SJCRH30 (cell line): ENCODE results near the gene SLC25A51. TPM values are rescaled to one million over a fixed set of nuclear protein-coding genes. Genes with fewer than 3 reads are reported as not detected.
"Not testable (repeated sequence)": the region's sequence is repeated elsewhere in the genome, so short reads cannot be mapped to it uniquely, and the experiment has no call there.

Experiments used
- DNase-seq, 2 experiments: peaks; one replicate each; pipeline ENCODE4 v3.0.0-alpha.2; 2015 to 2020
- H3K27ac ChIP-seq: fragments of 250-450 bp; sonication (Bioruptor Pico); 2 replicates; pipeline ENCODE4 v1.5.1; 2020; ENCODE audit warnings: mild to moderate bottlenecking, moderate library complexity
- H3K27me3 ChIP-seq: fragments of 250-450 bp; sonication (Bioruptor Pico); 2 replicates; pipeline ENCODE4 v1.5.1; 2020; ENCODE audit warnings: mild to moderate bottlenecking, moderate library complexity
- H3K36me3 ChIP-seq: fragments of 250-450 bp; sonication (Bioruptor Pico); 2 replicates; pipeline ENCODE4 v1.5.1; 2020; ENCODE audit warnings: mild to moderate bottlenecking, moderate library complexity
- H3K4me1 ChIP-seq: fragments of 250-450 bp; sonication (Bioruptor Pico); 2 replicates; pipeline ENCODE4 v1.5.1; 2020; ENCODE audit warnings: mild to moderate bottlenecking, moderate library complexity
- H3K4me3 ChIP-seq: fragments of 250-450 bp; sonication (Bioruptor Pico); 2 replicates; pipeline ENCODE4 v1.5.1; 2020; ENCODE audit warnings: mild to moderate bottlenecking, moderate library complexity
- H3K9me3 ChIP-seq: fragments of 250-450 bp; sonication (Bioruptor Pico); replicated peaks from 2 replicates; pipeline ENCODE4 v1.5.1; 2020; ENCODE audit warnings: mild to moderate bottlenecking, moderate library complexity
- total RNA-seq: library from RNA; depleted of rRNA; stranded (reverse); fragments of >200 nt; shearing (Covaris generic); gene quantifications from 2 replicates; pipeline ENCODE4 v1.2.3, GENCODE V29; 2014

The SLC25A51 gene
- total RNA-seq, 1 experiment from 2014 or later, result 33.8 TPM

DNA sequence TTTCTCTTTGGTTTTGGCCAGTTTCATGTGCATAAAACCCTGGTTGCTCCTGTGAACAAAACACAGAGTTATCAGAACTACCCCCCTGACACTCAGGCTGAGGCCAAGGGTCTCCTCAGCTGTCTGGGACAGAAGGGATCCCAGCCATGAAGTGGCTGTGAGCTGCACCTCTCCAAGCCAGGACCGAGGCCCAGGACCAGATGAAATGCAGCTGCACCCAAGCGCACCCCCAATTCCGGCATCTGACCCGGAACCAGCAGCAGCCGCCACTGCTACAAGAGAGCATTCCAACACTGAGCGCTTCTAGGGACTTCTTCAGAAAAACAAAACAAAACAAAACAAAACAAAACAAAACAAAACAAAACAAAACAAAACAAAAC lies 16.0 kb upstream of the SLC25A51 start:
- DNase-seq, result no peak

DNA sequence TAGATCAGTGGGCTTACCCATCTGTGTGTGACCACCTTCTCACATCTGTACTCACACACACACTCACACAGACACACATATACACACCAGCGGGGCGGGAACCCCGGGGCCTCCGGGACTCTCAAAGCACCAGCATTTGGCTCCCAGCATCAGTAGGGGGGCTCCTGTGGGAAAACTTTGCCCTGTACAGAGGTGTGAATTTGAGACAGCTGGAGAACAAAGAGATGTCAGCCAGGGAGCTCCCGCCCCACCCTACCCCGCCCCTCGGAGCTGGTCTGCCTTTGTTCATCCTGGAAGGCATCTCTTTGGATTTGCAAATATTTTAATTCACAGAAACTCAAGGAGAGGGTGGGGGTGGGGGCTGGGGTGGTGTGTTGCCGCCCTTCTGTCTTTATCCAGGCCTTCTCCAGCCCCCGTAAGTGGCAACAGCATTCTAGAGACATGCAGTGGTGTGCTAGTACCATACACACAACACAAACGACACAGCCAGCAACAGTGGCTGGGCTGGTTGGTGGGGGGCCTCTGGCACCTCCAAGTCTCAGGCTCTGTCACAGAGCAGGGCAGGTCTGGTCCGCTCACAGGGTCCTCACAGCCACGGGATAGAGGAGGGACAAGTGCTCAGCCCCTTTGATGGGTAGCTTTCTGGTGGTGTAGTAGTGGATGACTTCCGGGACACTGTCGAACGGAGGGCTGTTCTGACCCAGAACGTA lies 15.5 kb upstream of the SLC25A51 start:
- Histone ChIP-seq H3K9me3 (no peaks in the 10 kb centered on the region), H3K36me3 (no peaks in the 10 kb centered on the region), H3K4me3 (no peak overlapping the region), H3K27ac (no peak overlapping the region), H3K27me3 (no peaks in the 10 kb centered on the region), H3K4me1 (no peaks in the 10 kb centered on the region)
- no peak for DNase-seq

More for the DNA sequence above, 16.0 kb upstream of the SLC25A51 start:
- Histone ChIP-seq H3K4me3 (no peak overlapping the region), H3K27me3 (no peaks in the 10 kb centered on the region), H3K4me1 (no peaks in the 10 kb centered on the region), H3K36me3 (no peaks in the 10 kb centered on the region), H3K27ac (no peak overlapping the region), H3K9me3 (no peaks in the 10 kb centered on the region)

DNA sequence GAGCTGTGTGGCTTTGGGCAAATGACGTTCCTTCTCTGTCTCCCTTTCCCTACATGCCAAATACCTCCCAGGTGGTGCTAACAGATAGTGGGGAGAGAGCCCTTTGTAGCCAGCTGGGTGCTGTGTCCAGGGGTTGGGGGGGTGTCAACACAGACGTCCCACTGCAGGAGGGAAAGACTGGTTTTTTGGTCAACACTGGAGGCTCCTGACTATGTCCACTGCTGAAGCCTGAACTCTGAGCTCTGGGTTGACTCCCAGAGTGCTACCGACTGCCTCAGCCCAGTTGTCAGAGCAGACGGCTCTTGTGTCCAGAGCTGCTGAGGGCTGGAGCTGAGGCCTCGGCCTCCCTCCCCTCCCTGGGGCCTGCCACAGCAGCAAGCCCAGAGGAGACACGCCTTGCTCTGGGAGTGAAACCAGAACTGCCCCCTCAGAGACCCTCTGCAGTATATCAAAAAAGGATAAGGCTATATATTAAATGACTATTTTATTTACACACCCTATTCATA lies 14.8 kb upstream of the SLC25A51 start:
- no peak for DNase-seq
- Histone ChIP-seq H3K36me3 (no peaks in the 10 kb centered on the region), H3K27ac (no peak overlapping the region), H3K4me3 (no peak overlapping the region), H3K9me3 (no peaks in the 10 kb centered on the region), H3K27me3 (no peaks in the 10 kb centered on the region), H3K4me1 (no peaks in the 10 kb centered on the region)

DNA sequence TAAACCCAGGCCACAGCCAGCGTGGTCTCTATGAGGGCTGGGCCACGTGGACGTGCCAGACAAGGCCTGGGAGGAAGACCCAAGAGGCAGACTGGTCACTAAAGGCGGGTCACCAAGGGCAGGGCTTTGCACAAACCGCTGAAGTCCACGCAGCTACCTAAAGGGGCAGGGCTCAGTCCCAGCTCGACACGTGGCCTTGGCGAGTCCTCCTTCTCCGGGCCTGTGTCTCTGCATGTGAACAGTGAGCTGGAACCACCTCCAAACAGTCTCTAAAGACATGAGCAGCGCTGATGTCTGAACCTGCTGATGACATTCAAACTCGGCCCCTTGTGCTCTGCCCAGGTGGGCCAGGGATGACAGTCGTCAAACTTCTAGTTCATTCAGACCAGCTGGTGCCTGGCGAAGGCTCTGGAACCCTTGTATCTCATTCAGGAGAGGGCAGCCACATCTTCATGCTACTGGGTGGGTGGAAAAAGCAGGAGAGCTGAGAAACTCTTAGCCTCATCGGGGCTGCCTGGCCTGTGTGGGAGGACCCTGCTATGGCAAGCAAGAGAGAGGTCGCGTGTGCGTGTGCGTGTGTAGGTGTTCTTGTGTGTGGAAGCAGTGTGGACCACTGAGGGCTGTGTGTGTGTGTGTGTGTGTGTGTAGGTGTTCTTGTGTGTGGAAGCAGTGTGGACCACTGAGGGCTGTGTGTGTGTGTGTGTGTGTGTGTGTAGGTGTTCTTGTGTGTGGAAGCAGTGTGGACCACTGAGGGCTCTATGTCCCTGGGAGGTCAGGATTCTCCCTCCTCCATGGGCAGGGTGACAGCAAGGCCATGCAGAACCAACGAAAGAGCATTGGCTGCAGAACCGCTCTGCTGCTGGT lies 14.1 kb upstream of the SLC25A51 start:
- H3K36me3 ChIP-seq, result no peaks in the 10 kb centered on the region
- no peaks in the 10 kb centered on the region for H3K4me1 ChIP-seq
- H3K9me3 ChIP-seq, result no peaks in the 10 kb centered on the region
- no peaks in the 10 kb centered on the region for H3K27me3 ChIP-seq
- H3K4me3 ChIP-seq, result no peak overlapping the region
- DNase-seq, result no peak
- H3K27ac ChIP-seq, result no peak overlapping the region

DNA sequence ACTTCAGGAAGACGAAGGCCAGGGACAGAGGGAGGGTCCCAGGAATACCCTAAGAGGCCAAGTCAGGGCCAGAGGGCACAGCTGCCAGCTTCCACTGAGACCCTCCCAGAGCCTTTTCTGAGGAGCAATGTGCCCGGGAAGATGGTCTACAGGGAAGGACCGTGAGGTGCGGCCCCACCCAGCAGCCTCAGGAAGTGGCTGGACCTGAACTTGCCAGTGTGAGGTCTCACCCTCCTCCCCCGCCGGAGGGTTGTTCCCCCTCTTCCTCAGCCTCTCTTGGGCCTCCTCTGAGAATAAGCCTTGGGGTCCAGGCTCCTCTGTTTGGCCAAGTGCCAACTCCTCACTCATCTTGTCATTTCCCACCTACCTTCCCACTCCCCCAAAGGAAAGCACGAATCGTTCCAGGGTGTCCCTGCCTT lies 13.4 kb upstream of the SLC25A51 start:
- Histone ChIP-seq H3K27ac (no peak overlapping the region), H3K4me1 (no peaks in the 10 kb centered on the region)

DNA sequence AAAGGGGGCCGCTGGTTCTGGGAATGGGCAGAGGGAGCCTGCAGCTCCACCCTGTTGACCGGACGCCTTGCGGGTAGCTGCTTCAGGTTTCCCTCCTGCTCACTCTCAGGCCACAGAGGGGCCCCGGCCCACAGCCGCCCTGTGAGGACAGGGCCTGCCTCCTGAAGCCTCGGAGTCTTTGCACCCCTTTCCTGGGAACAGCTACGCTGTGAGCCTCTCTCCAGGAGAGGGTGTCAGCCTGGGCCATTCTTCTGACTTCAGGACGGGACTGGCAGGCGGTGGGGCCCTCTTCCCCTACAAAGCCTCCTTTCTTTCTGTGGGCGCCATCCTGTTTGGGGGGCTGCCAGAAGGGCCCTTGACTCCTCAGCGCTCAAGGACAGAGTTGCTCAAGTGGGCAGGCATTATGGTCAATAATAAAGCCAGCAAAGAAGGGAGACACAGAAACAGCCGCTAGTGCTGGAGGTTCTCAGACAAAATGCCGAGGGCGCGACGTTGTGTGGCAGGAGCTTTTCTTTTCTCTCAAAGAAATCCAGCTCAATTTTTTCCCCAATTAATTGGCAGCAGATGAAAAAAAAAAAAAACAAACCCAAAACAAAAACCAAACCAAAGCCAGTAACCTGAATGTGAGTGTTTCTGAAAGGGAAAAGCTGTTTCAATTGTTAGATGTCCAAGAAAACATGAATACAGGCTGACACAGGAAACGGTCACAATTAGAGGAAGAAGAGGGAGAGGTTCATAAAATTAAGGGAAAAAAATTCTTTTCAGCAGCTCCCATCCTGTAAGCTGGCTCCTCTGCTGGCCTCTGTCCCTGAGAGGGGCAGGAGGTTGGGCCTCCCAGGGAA lies 12.8 kb upstream of the SLC25A51 start:
- no peak for DNase-seq
- no peak overlapping the region for H3K4me3 ChIP-seq
- H3K27ac ChIP-seq, result no peak overlapping the region
- no peaks in the 10 kb centered on the region for H3K36me3 ChIP-seq
- H3K27me3 ChIP-seq, result no peaks in the 10 kb centered on the region
- peaks cover 1% of the 10 kb centered on the region; the same call in 1 of the 2 replicates for H3K4me1 ChIP-seq
- no peaks in the 10 kb centered on the region for H3K9me3 ChIP-seq

More for the DNA sequence above, 13.4 kb upstream of the SLC25A51 start:
- Histone ChIP-seq H3K27me3 (no peaks in the 10 kb centered on the region), H3K9me3 (no peaks in the 10 kb centered on the region), H3K4me3 (no peak overlapping the region), H3K36me3 (no peaks in the 10 kb centered on the region)
- DNase-seq, result no peak

DNA sequence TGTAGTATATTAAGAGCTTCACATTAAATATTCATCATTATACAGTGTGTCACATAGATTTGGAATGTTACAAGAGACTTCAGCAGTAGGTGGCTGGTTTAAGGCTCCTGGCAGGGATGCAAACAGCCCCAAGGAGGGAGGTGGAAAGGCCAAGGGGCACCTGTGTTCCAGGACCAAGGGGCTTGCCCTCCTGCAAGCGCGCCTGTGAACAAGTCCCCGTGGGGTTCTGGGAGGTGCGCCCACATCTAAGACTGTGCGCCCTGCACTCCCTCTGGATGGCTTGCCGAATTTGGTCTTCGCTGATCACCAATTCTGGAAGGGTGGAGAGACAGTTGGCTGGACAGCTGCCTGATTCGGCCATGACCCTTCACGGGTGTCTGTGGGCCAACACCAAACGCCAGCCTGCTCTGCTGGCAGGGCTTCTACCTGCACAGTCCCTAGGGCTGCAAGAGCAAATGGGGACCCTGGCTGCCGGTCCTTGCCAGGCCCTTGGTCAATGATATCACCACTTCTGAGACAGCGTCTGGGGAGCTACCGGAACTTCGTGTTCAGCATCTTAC lies 12.1 kb upstream of the SLC25A51 start:
- no peaks in the 10 kb centered on the region for H3K9me3 ChIP-seq
- H3K4me1 ChIP-seq, result peaks cover 8% of the 10 kb centered on the region; the same call in 1 of the 2 replicates
- H3K4me3 ChIP-seq, result no peak overlapping the region
- no peaks in the 10 kb centered on the region for H3K27me3 ChIP-seq
- no peak overlapping the region for H3K27ac ChIP-seq
- no peaks in the 10 kb centered on the region for H3K36me3 ChIP-seq
- DNase-seq, result no peak

DNA sequence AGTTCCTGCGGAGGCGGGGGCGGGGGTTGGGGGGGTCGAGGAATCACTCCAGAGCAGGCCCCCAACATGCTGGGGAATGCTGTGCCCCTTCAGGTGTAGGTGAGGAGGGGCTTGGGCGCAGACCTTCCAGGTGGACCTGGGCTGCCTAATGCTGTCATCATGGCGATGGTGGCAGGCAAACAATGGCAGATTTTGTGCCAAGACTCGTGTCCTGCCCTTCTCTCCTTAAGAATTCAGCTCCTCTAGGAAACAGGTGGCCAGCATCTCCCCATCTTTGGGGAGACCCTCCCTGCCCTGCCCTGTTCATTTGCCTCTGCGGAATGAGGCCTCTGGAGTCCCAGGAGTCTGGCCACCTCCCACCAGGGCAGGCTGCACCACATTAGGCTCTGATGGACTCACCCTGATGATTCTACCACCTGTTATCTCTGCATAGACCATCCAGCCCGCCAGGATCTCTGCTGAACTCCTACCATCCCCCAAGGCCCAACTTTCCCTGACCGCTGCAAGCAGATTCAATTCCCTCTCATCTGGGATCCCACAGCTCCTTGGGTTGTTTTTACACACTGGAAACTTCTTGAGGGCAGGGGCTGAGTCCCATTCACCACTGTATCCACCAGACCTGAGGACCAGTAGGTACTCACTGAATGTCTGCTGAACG lies 10.9 kb upstream of the SLC25A51 start:
- no peaks in the 10 kb centered on the region for H3K36me3 ChIP-seq
- H3K4me1 ChIP-seq, result peaks cover 8% of the 10 kb centered on the region; the same call in 1 of the 2 replicates
- H3K27me3 ChIP-seq, result no peaks in the 10 kb centered on the region
- H3K27ac ChIP-seq, result no peak overlapping the region
- H3K4me3 ChIP-seq, result no peak overlapping the region
- DNase-seq, result peak in 1 of 2 experiments; percentile 24
- H3K9me3 ChIP-seq, result no peaks in the 10 kb centered on the region

DNA sequence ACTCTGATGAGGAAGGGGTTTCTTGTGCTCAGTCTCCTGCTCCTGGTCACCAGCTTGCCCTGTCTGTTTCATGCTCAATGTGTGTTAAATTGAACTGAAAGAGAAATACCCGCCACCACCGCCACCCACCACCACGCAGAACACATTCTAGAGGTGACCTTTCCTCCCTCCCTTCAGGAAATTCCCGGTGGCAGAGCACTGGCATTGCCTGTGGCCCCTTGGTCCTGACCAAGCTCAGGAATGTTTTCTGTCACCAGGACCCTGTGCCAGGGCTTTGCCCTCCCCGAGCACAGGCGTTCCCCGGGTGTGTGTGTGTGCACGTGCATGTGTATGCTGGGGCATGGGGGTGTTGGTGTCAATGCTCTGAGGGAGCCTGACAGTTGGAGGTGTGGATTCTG lies 10.2 kb upstream of the SLC25A51 start:
- H3K9me3 ChIP-seq, result no peaks in the 10 kb centered on the region
- H3K36me3 ChIP-seq, result no peaks in the 10 kb centered on the region
- H3K27me3 ChIP-seq, result no peaks in the 10 kb centered on the region
- no peak overlapping the region for H3K27ac ChIP-seq
- DNase-seq, result no peak
- no peak overlapping the region for H3K4me3 ChIP-seq
- H3K4me1 ChIP-seq, result peaks cover 8% of the 10 kb centered on the region; the same call in 1 of the 2 replicates

DNA sequence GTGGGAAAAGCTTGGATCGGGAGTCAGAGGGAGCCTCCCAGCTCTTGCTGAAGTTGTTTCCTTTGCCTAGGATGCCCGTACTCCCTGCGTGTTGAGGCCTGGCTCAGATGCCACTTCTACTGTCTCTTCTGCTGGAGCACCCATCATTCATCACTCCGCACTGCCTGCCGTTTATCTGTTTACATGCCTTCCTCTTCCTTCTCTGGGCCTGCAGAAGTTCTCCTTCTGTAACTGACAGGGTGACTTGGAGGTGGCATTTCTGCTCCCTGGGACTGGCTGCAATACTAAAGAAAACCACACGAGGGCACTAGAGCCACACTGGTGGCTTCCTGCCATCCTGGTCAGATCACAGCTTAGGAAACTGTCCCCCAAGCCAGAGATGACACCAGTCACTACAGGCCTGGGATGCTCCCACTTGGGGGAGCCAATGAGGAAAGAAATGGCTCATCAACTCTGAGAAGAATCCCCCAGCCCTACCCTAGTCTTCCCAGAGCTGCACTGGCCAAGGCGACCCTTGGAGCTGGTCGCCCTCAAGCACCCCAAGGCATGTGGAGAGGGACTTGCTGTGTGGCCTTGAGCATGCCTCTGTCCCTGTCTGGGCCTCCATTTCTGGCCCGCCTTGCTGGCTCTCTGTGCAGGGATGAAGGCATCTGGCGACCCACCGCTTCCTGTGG lies 9.7 kb upstream of the SLC25A51 start:
- Histone ChIP-seq H3K9me3 (no peaks in the 10 kb centered on the region), H3K36me3 (no peaks in the 10 kb centered on the region), H3K4me3 (no peak overlapping the region), H3K27me3 (no peaks in the 10 kb centered on the region), H3K4me1 (peaks cover 8% of the 10 kb centered on the region; the same call in 1 of the 2 replicates), H3K27ac (no peak overlapping the region)
- peak; percentile 82 to 93 for DNase-seq

DNA sequence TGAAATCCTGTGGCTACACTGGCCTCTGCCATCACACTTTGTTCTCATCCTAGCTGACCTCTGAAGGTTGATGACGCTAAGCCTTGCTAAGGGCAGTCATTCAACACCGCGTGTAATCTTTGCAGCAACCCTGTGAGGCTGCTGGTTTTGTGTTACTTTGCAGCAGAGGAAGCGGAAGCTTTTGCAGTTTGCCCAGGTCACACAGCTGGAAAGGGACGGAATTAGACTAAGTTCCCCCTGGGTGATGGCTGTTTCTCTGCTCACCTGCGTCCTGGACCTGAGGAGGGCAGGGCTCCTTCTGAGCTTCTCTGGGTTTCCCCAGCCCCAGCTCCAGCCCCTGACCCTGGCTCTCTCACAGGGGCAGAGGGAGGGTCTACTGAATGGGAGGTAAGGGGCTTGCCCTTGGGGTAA lies 7.3 kb upstream of the SLC25A51 start:
- H3K4me1 ChIP-seq, result peaks cover 8% of the 10 kb centered on the region; the same call in 1 of the 2 replicates
- peak in 1 of 2 experiments; percentile 55 for DNase-seq
- H3K36me3 ChIP-seq, result no peaks in the 10 kb centered on the region
- H3K4me3 ChIP-seq, result no peak overlapping the region
- no peak overlapping the region for H3K27ac ChIP-seq
- no peaks in the 10 kb centered on the region for H3K9me3 ChIP-seq
- no peaks in the 10 kb centered on the region for H3K27me3 ChIP-seq

DNA sequence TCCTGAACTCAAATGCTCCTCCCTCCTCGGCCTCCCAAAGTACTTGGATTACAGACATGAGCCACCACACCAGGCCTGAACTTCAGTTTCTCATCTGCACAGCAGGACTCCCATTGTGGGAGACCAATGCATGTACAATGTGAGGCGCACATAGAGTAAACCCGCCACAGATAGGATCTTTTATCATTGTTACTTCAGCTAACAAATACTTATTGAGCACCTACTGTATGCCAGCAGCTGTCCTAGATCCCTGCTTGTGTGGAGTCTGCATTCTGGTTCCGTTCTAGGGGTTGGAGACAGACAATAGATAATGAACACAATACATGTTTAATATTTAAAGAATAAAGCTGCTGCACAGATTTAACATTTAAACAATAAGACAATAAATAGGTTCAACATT lies 6.3 kb upstream of the SLC25A51 start:
- no peak overlapping the region for H3K27ac ChIP-seq

DNA sequence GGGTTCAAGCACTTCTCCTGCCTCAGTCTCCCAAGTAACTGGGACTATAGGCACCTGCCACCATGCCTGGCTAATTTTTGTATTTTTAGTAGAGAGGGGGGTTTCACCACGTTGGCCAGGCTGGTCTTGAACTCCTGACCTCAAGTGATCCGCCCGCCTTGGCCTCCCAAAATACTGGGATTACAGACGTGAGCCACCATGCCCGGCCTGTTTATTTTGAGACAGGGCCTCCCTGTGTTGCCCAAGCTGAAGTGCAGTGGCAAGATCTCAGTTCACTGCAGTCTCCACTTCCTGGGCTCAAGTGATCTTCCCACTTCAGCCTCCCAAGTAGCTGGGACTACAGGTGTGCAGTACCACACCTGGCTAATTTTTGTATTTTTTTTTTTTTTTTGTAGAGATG lies 5.9 kb upstream of the SLC25A51 start:
- H3K27ac ChIP-seq, H3K27me3 ChIP-seq, DNase-seq, H3K36me3 ChIP-seq, H3K4me3 ChIP-seq, H3K9me3 ChIP-seq: not testable (repeated sequence)
- peaks cover 17% of the 10 kb centered on the region; the same call in 1 of the 2 replicates for H3K4me1 ChIP-seq

More for the DNA sequence above, 6.3 kb upstream of the SLC25A51 start:
- Histone ChIP-seq H3K9me3 (no peaks in the 10 kb centered on the region), H3K4me3 (no peak overlapping the region), H3K4me1 (peaks cover 13% of the 10 kb centered on the region; the same call in 1 of the 2 replicates), H3K27me3 (no peaks in the 10 kb centered on the region), H3K36me3 (no peaks in the 10 kb centered on the region)
- no peak for DNase-seq
